ENCODE measurements around the gene KIF14. TPM values are rescaled to one million over a fixed set of nuclear protein-coding genes. Genes with fewer than 3 reads are reported as not detected.
A peak's percentile ranks its signal among the peaks of the same experiment; 100 is the strongest.

Gene KIF14
- total RNA-seq, 2 donors from 2014 or later, result not detected

DNA sequence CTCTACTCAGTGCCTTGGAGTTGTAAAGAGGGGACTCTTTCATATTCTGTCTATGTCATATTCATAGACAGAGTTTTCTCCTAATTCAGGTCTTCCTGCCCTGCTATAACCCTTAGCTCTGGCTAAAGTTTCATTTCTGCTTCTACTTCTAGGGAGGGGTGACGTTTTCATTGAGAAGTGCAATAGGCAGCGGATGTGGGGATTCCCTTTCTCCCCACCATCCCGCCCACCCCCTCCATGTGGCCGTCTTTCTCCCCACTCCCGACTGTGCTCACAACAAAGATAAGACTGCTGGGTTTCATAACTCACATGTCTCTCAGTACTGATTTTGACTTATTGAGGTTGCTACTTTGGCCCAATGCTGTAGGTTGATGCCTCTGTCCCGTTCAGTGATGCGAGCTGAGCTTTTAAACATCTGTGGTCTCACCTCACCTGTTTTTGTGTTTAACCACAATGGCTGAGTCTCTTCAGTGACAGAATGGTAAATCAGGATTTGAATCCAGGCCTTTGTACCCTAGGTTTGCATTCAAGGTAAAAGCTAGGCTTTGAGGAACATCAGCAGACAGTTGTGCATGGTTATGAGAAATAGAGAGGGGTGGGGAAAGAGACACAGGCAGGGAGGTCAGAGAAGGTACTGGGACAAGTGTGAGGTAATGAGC lies 7.8 kb upstream of the KIF14 start:
- Histone ChIP-seq H3K9me3 (no peaks in the 10 kb centered on the region), H3K27ac (no peak overlapping the region), H3K36me3 (replicated peaks in 1 of 2; ENCODE audit: insufficient read depth in 1 of 2, low read depth in 2 of 2) (no peaks in the 10 kb centered on the region), H3K4me1 (no peaks in the 10 kb centered on the region), H3K27me3 (no peaks in the 10 kb centered on the region), H3K4me3 (no peak overlapping the region)
- ATAC-seq (no peak), DNase-seq (peak in 1 of 4 donors; percentile 11)
- TF ChIP-seq, protein P1, sequence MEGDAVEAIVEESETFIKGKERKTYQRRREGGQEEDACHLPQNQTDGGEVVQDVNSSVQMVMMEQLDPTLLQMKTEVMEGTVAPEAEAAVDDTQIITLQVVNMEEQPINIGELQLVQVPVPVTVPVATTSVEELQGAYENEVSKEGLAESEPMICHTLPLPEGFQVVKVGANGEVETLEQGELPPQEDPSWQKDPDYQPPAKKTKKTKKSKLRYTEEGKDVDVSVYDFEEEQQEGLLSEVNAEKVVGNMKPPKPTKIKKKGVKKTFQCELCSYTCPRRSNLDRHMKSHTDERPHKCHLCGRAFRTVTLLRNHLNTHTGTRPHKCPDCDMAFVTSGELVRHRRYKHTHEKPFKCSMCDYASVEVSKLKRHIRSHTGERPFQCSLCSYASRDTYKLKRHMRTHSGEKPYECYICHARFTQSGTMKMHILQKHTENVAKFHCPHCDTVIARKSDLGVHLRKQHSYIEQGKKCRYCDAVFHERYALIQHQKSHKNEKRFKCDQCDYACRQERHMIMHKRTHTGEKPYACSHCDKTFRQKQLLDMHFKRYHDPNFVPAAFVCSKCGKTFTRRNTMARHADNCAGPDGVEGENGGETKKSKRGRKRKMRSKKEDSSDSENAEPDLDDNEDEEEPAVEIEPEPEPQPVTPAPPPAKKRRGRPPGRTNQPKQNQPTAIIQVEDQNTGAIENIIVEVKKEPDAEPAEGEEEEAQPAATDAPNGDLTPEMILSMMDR (IDR thresholded peaks at IDR 0.05), result no peak
- TF ChIP-seq POLR2A (IDR thresholded peaks at IDR 0.05), result no peak
- 54 to 61% methylated on average over 7 of the region's 7 CpGs for WGBS, 2 donors
- intact Hi-C loops (cut with DNase I), result loop anchor here (10.0 kb wide), 1 partner anchor 216 kb away; no protein-coding TSS in a partner anchor

DNA sequence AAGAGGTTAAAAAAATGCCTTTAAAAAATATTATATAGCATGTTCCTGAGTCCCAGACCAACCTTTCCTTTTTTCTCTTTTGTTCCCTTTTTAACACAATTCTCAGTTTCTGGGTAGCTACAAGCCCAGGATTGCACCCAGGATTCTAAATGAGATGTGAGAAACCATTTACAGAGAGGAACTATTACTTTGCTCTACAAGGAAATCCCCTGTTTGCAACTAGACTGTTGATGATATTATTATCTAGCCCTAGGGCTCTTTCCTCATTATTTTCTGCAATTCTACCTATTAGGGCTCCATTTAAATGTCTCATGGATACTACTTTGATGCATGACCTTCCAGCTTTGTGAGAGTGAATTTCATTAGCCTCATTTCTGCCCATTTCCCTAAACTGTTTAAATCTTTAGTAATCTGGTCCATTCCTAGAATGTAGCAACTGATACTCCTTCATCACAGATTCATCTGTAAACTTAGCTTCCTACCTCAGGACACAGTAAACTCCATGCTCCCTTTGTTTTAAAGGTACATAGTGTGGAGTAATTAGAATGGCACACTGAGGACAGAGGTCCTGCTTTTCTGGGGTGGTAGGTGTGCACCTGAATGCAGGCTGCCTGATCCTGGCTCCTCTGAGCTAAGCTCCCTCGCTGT lies 7.1 kb upstream of the KIF14 start:
- H3K36me3 ChIP-seq (replicated peaks in 1 of 2; ENCODE audit: insufficient read depth in 1 of 2, low read depth in 2 of 2), result no peaks in the 10 kb centered on the region
- ATAC-seq, result no peak
- 67 to 86% methylated on average over 1 of the region's 1 CpG for WGBS, 2 donors
- TF ChIP-seq, protein P1 (IDR thresholded peaks at IDR 0.05), result no peak
- TF ChIP-seq POLR2A (IDR thresholded peaks at IDR 0.05), result no peak
- H3K27ac ChIP-seq, result no peak overlapping the region
- intact Hi-C loops (cut with DNase I), result loop anchor here (10.0 kb wide), 1 partner anchor 217 kb away; no protein-coding TSS in a partner anchor
- no peak overlapping the region for H3K4me3 ChIP-seq
- DNase-seq, result no peak
- H3K9me3 ChIP-seq, result no peaks in the 10 kb centered on the region
- H3K27me3 ChIP-seq, result no peaks in the 10 kb centered on the region
- no peaks in the 10 kb centered on the region for H3K4me1 ChIP-seq

DNA sequence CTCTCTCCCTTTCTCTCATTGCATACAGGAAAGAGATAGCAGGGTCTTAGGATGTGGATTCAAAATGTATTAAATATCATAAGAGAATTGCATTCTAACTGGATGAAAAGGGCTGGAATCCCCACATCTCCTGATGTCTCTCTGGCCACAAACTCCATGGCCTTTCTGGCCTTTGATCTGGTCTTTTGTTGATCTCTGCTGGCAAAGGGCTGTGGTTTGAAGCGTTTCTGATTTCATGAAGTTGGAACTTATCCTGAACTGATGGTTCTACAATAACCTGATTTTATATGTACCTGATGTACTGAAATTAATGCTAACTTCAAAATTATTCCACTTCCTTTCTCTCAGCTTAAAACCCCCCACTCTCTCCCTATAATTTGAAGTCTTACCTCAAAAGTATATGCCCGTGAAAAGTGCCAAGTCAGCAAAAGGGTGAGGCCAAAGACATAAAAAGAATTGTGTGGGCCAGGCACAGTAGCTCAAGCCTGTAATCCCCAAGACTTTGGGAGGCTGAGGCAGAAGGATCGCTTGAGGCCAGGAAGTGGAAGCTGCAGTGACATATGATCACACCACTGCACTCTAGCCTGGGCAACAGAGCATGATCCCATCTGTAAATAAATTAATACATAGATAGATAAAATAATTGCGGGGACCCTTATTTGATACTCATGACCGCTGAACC lies 6.4 kb upstream of the KIF14 start:
- Histone ChIP-seq H3K4me1 (peaks cover 1% of the 10 kb centered on the region), H3K27me3 (no peaks in the 10 kb centered on the region), H3K4me3 (no peak overlapping the region), H3K36me3 (replicated peaks in 1 of 2; ENCODE audit: insufficient read depth in 1 of 2, low read depth in 2 of 2) (no peaks in the 10 kb centered on the region), H3K27ac (no peak overlapping the region), H3K9me3 (no peaks in the 10 kb centered on the region)
- ATAC-seq (no peak), DNase-seq (no peak)
- intact Hi-C loops (cut with DNase I), result loop anchor here (10.0 kb wide), 1 partner anchor 218 kb away; no protein-coding TSS in a partner anchor
- TF ChIP-seq, protein P1 (IDR thresholded peaks at IDR 0.05), result no peak
- TF ChIP-seq POLR2A (IDR thresholded peaks at IDR 0.05), result no peak
- 63 to 64% methylated on average over 5 of the region's 5 CpGs for WGBS, 2 donors

DNA sequence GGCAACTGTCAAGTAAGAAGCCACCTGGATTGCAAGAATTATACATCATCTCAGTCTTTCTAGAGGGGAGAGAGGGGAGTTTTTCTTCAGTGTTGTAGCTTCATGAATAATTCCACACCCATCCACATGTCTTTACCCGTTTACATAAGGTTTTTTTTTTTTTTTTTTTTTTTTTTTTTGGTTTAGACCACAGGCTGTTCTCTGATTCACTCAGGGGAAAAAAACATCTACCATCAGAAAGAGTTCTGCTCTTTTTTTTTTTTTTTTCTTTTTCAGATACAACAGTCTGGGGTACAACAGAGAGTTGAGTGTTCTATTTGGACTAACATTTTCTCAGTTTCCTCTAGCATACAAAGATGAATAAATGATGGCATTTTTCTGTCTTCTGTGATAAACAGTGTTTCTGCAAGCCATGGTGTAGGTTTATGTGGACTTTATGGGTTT lies 4.9 kb upstream of the KIF14 start:
- no peak overlapping the region for H3K27ac ChIP-seq
- H3K36me3 ChIP-seq (replicated peaks in 1 of 2; ENCODE audit: insufficient read depth in 1 of 2, low read depth in 2 of 2), result no peaks in the 10 kb centered on the region
- peaks cover 10% of the 10 kb centered on the region for H3K4me1 ChIP-seq
- intact Hi-C loops (cut with DNase I), result loop anchor here (10.0 kb wide), 1 partner anchor 219 kb away; no protein-coding TSS in a partner anchor
- no peak for TF ChIP-seq POLR2A (IDR thresholded peaks at IDR 0.05)
- TF ChIP-seq, protein P1 (IDR thresholded peaks at IDR 0.05), result no peak
- 27 to 39% methylated on average over 1 of the region's 1 CpG for WGBS, 2 donors
- H3K27me3 ChIP-seq, result no peaks in the 10 kb centered on the region
- no peaks in the 10 kb centered on the region for H3K9me3 ChIP-seq
- DNase-seq (no peak), ATAC-seq (no peak)
- no peak overlapping the region for H3K4me3 ChIP-seq

Measured in body of pancreas (tissue), 4 donors.